ENCODE measurements around the gene AIG1.

The AIG1 gene

GRCh38 chr6:143195349-143195845, 134.7 kb downstream of the AIG1 start:
- DNase-seq (ENCODE audit: low read depth, low spot score) = no peak

GRCh38 chr6:143196525-143197225, 136.0 kb downstream of the AIG1 start:
- no peak for DNase-seq (ENCODE audit: low read depth, low spot score)

- no peak for DNase-seq (ENCODE audit: low read depth, low spot score)
Measured at GRCh38 chr6:143197377-143197776, 136.7 kb downstream of the AIG1 start.

- DNase-seq (ENCODE audit: low read depth, low spot score) = no peak
Measured at GRCh38 chr6:143198312-143198711, 137.6 kb downstream of the AIG1 start.

GRCh38 chr6:143199291-143199690, 138.6 kb downstream of the AIG1 start:
- no peak for DNase-seq (ENCODE audit: low read depth, low spot score)

- DNase-seq (ENCODE audit: low read depth, low spot score) = no peak
Measured at GRCh38 chr6:143200167-143200770, 139.6 kb downstream of the AIG1 start.

- DNase-seq (ENCODE audit: low read depth, low spot score) = no peak
Measured at GRCh38 chr6:143204045-143204444, 143.4 kb downstream of the AIG1 start.

- no peak for DNase-seq (ENCODE audit: low read depth, low spot score)
Measured at GRCh38 chr6:143205131-143205535, 144.4 kb downstream of the AIG1 start.

GRCh38 chr6:143205585-143205984, 144.9 kb downstream of the AIG1 start:
- no peak for DNase-seq (ENCODE audit: low read depth, low spot score)

- no peak for DNase-seq (ENCODE audit: low read depth, low spot score)
Measured at GRCh38 chr6:143205991-143206390, 145.3 kb downstream of the AIG1 start.

- no peak for DNase-seq (ENCODE audit: low read depth, low spot score)
Measured at GRCh38 chr6:143206550-143206949, 145.9 kb downstream of the AIG1 start.

- DNase-seq (ENCODE audit: low read depth, low spot score) = no peak
Measured at GRCh38 chr6:143210420-143210819, 149.7 kb downstream of the AIG1 start.

- DNase-seq (ENCODE audit: low read depth, low spot score) = no peak
Measured at GRCh38 chr6:143213859-143214376, 153.2 kb downstream of the AIG1 start.

GRCh38 chr6:143215363-143215762, 154.7 kb downstream of the AIG1 start:
- no peak for DNase-seq (ENCODE audit: low read depth, low spot score)

- DNase-seq (ENCODE audit: low read depth, low spot score) = no peak
Measured at GRCh38 chr6:143215771-143216170, 155.1 kb downstream of the AIG1 start.

GRCh38 chr6:143218233-143218632, 157.5 kb downstream of the AIG1 start:
- no peak for DNase-seq (ENCODE audit: low read depth, low spot score)

GRCh38 chr6:143221698-143222097, 161.0 kb downstream of the AIG1 start:
- no peak for DNase-seq (ENCODE audit: low read depth, low spot score)

GRCh38 chr6:143222310-143222709, 161.6 kb downstream of the AIG1 start:
- no peak for DNase-seq (ENCODE audit: low read depth, low spot score)

- no peak for DNase-seq (ENCODE audit: low read depth, low spot score)
Measured at GRCh38 chr6:143222801-143223231, 162.1 kb downstream of the AIG1 start.

- no peak for DNase-seq (ENCODE audit: low read depth, low spot score)
Measured at GRCh38 chr6:143223895-143224294, 163.2 kb downstream of the AIG1 start.

GRCh38 chr6:143224516-143224915, 163.8 kb downstream of the AIG1 start:
- no peak for DNase-seq (ENCODE audit: low read depth, low spot score)

GRCh38 chr6:143225929-143226328, 165.2 kb downstream of the AIG1 start:
- no peak for DNase-seq (ENCODE audit: low read depth, low spot score)

GRCh38 chr6:143227675-143228074, 167.0 kb downstream of the AIG1 start:
- no peak for DNase-seq (ENCODE audit: low read depth, low spot score)

Data from activated CD4-positive, CD25-positive, alpha-beta regulatory T cell treated with anti-CD3 and anti-CD28 coated beads, Interleukin-2, amount 50 U/mL, for 16 hours (primary cell).